COLO668 (cell line): ENCODE measurements around the gene SKIC3.

ENCODE experiments used
- DNase-seq: peaks from one replicate; lab custom pipeline; 2025; ENCODE audit not compliant: unreplicated experiment; lab: John Stamatoyannopoulos, UW

Gene SKIC3

DNA sequence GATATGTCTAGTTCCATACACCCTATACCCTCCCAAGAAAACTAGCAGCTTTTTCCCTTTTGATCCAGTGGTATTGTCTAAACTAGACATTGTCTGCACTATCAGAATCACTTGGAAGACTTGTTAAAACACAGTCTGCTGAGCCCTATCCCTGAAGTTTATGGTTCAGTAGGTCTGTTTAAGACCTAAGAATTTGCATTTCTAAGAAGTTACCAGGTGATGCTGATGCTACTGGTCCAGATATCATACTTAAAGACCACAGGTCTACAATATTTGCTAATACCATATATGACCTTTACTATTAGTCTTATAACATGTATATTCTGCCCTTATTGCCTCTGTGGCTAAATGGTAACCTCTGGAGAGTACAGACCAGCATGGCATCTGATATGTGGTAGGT is 23.3 kb downstream of the SKIC3 start:
- no peak for DNase-seq

GRCh38 chr5:95530416-95530815 is 24.4 kb downstream of the SKIC3 start:
- DNase-seq = no peak

DNA sequence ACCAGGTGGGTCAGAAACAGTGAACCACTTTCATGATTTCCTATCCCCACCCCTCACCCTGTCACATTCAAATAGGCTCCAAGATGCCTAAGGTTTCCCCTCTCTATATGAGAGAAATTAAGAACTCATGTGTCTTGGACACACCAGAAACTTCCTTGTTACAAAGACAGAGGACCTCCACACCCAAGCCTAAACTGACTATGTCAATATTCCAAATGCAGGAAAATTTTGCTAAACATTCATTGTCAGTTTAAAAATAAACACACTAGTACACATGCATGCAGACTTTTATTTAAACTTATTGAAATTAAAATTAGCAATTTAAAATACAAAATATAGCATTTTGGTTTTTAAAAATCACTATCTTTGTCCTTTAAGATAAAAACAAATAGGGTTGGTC is 26.2 kb downstream of the SKIC3 start:
- no peak for DNase-seq

DNA sequence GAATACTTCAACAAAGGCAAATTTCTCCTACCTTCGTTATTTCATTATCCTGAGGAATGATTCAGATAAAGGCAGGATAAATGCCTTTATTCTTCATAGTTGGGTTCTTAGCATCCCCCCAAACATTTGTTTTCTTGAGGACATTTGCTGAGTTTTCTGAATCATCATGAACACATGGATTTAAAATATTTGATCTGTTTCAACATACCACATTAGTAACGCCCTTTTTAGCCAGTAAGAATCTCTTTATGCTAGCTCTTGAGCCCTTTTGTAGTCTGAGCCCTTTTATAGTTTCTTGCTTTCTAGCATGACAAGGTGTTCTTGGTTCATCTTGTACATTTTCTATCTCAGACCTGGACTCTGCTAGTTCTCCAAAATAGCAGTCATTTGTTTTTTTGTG is 27.9 kb downstream of the SKIC3 start:
- DNase-seq = no peak

DNA sequence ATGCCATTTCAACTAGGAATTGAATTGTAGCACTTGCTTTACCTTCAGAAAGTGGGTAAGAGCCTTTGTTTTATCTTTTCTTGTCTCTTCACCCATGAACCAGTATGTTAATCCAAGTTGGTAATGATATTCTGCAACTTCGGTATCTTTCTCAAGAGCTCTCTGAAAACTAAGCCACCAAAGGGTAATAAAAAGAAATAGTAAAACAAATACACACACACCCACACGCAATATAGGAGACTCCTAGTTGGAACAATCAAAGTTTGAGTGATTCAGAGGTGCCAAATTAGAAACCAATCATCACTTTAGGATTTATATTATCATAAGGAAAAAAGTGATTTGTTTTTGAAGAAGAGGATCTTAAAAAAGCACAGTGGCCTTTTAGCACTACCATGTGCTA is 30.4 kb downstream of the SKIC3 start:
- no peak for DNase-seq

DNA sequence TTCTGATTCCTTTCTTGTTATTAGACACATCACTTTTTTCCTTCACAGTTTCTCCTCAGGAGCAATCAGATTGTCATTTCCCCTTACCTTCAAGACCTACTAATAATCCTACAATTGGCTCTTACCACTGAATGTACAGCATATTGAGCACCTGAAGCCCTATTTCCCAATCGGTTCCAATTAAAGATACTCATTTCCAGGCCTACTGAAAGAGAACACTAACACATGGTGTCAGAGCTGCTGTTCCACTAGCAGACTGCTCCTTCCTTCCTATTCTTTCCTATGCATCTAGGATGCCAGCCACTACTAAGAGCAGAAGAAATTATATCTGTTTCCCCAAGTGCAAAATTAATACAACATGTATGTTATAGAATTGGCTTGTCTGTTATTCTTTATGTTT is 34.6 kb downstream of the SKIC3 start:
- DNase-seq = no peak

GRCh38 chr5:95519681-95520080 is 35.1 kb downstream of the SKIC3 start:
- DNase-seq = no peak

DNA sequence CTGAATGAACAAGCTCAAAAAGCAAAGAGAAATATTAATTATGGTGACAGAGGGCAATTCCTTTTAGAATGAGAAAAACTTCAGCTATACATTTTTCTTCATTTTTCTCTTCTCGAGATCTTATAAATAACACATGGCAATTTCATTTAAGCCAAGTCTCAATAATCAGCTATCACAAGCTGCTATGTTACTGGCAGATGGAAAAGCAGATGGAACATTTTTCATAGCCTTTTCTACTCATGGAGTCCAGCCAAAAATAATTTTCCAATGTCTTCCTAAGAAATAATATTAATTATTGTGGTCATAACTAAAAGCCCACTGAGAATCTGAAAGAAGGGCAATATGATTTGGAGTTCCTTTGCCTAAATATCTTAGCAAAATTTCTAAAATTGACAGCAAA is 35.6 kb downstream of the SKIC3 start:
- no peak for DNase-seq

DNA sequence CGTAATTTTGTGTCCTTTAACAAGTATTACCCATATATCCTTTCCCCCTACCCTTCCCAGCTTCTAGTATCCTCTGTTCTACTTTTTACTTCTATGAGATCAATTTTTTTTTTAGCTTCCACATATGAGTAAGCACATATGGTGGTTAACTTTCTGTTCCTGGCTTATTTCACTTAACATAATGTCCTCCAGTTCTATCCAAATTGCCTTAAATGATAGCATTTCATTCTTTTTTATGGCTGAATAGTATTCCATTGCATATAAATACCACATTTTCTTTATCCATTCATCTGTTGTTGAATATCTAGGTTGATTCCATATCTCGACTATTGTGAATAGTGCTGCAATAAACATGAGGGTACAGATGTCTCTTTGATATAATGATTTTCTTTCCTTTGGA is 36.4 kb downstream of the SKIC3 start:
- no peak for DNase-seq

DNA sequence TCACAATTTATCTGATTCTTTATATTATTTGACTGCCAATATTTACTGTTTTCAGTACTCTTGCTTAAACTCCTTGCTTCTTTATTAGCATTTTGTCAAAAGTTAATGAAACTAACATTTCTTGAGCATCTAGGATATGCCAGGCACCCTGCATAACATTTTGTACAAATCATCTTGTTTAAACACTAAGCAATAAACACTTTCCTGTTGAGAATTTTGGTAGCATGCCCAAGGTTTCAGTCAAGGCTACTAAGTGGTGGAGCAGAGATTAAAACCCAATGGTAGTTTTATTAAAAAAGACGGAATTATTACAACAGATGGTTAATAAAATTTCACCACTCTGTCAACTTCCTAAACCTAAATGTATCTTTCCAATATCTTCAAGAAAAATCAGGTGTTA is 43.2 kb downstream of the SKIC3 start:
- DNase-seq = no peak

GRCh38 chr5:95508550-95508949 is 46.2 kb downstream of the SKIC3 start:
- DNase-seq = no peak
